ENCODE measurements around the gene B3GALT4. TPM values are rescaled to one million over a fixed set of nuclear protein-coding genes. Genes with fewer than 3 reads are reported as not detected.

Gene B3GALT4
- polyA plus RNA-seq, 3 donors: 5.2 to 5.9 (median 5.3) TPM

DNA sequence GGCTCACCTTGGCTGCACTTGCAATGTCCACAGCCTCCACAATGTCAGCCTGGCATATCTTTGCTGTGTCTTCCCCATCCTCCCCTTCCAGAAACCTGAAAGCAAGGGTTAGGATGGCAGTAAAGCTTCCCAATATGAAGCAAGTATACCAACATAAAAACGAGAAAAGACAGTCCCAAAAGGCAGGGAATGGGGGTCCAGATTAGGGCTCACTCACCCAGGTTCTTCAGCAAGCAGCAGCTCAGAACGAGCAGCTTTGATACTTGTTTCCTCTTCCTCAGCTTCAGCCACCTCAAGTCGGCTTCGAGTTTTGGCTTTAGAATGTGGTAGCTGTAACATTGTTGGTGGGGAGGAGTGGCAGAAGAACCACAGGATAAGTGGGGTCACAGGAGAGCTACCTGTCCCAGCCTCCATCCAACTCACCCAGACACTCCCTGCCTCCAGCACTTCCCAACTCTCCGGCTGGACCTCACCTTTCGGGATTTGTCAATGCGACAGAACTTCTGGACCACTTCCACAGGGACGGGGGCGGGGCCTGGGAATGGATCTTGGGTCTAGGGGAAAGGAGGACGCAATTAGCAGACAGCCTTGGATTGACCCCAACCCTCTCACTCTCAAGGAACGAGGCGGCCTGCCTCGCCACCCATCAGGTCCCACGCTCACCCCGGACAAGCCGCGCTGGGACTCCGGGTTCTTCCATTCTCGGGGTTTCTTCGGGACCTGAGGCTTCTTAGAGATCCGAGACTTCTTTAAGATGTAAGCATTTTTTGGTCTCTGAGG is 11.4 kb downstream of the B3GALT4 start:
- DNase-seq: no peak

DNA sequence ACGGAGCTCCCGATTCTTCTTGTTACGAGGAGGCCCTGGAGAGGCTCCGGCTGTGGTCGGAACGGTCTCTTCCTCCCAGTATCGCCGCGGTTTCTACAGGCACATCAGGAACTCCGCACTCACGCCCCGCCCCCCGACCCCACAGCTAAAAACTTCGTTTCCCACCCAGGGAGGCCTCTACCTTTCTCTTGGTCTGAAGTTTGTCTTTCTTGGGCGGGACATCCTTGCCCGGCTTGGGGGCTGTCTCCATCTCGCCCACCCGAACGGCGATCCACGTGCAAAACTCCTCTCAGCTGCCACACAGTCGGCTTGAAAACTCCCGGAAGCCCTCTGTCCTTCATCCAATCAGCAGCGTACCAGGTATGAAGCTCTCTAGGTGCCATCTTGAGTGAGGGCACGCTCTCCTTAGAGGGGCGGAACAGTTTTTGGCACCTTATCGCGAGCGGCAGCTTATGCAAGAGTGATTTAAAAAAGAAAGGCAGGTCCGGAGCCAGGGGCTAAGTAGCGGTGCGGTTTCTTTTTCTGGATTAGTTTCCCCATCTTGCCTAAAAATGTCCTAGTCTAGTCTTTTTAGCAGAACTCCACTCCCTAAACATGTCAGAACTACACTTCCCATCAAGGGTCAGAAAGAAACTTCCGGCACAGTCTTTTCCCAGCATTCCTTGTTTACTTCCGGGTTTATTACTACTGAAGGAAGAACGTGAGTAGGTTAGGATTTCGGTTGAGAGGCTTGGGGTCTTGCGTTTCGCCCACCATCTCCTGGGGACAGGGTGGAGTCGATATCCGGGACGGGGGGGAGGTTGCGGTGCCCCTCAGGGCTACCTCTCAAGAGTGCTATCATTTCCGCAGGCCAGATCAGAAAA is 12.2 kb downstream of the B3GALT4 start, which contains the start of the genes PFDN6 and WDR46:
Gene PFDN6 (plus strand): TSS at position 681 of the 863 bp plus-strand sequence. CDS start 256 bp downstream, outside the sequence.
Gene WDR46 (minus strand): TSS at position 319 of the 863 bp plus-strand sequence. CDS start 69 bp downstream, at position 250.
- peak; percentile 94 for DNase-seq

DNA sequence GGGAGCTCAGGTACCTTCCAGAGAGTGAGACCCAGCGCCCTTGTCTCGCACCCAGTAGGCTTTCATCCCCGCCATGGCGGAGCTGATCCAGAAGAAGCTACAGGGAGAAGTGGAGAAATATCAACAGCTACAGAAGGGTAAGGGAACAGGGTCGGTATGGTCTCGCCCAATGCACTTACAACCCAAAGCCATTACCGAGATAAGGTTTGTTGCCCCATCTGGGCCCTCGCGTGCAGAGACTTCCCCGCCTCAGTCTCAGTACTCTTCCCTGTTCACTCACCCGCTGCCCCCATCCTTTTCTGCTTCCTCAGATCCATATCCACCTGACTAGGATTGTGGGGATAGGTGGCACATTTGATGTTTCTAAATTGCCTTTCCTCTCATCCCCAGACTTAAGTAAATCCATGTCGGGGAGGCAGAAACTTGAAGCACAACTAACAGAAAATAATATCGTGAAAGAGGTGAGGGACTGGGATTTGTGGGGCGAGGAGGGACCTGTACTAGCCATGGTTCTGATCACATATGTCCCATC is 12.9 kb downstream of the B3GALT4 start:
- DNase-seq: no peak

DNA sequence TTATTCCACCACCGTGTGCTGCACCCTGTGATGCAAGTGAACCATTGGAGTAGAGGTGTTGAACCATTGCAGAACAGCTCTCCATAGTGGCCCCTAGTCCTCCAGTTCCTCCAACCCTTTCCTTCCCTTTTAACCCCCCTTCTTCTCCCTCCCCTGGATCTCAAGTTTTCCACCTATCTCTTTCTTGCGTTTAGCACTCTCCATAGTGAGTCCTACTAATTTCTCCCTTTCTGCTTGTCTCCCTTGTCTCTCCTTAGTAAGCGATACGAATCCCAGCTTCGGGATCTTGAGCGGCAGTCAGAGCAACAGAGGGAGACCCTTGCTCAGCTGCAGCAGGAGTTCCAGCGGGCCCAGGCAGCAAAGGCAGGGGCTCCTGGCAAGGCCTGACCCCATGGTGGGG is 13.5 kb downstream of the B3GALT4 start:
- DNase-seq: no peak

DNA sequence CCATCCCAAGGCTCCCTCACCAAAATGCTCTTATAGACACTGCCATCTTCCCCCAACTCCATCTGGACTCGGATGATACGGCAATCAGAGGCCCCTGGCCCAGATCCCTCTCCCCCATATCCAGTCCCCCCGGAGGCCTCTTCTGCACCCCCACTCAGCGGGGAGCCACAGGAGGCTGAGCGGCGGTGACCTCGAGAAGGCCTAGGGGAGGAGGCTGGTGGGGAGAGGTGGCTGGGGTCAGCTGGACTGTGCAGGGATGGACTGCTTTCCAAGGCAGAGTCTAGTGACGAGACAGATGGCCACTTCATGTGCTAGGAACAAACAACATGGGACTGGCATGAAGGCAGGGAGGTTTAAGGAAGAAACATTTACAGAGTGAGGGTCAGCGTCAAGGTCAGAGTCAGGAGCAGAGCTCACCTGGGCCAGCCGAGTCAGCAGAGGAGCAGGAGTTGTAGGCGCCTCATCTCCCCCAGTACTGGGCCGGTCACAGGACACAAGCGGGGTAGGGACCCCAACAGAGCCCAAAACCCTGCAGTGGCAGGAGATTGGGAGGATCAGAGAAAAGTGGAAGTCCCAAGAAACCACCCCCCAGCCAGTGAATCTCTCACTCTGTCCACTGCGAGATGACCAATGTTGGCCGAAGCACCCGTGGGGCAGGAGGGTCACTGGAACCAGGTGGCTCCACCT is 16.2 kb downstream of the B3GALT4 start:
- no peak for DNase-seq

DNA sequence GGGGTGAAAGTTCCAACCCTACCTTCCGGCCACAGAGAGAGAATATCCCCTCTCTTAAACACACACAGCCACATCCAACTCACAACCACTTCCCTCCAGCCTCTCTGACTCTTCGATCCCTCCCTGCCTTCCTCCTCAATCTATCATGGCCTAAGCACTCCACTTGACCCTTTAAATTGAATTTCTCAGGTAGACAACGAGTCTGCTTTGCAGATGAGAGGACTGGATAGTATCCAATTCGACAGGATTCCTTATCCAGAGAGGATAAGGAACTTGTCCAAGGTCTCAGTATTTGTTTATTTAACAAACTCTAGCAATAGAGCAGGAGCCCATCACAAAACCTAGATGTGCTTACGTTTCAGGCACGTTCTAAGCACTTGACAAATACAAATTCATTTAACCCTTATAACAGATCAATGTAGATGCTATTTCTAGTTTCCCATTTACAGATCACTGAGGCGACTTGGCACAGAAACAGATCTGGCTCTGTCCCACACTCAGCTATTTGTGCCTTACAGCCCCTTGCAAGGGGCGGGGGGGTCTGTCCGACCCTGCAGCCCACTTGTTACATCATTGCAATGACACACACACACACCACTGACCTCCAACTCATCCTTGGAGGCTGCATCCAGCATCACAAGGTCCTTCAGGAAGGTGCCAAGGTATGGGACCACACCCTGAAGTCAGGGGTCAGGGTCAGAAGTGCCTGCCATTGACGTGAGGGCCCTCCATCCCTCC is 17.3 kb downstream of the B3GALT4 start:
- DNase-seq: no peak

DNA sequence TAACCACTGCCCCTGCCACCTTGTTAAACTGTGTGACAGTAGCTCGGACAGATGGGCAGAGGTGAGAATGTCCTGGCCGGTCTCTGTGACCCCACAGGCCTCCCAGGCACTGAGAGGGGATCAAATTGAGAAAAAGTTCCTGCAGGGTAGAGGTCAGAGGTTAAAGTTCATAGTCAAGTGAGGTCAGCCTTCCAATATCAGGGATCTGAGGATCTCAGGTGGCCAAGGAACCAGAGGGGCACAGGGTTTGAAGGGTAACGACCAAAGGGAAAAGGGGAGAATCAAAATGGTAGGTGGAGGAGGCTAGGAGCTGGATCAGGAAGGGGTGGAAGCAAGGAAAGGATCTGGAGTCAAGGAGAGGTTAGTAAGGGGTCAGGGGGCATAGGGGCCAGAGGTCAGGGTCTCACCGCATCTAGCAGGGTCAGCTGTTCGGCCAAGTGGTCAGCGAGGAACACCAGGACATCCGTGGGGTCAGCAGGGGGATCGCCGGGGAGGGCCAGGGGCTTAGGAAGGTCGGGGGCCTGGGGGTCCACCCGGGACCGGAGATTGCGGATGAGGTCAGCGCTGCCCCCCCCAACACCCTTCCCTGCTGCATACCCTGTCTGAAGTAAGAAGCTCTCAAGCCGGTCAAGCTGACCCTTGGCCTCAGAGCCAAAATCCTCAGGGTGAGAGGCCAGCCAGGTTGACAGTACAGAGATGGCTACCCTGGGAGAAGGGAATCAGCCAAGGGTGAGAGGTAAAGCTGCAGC is 18.9 kb downstream of the B3GALT4 start:
- DNase-seq: no peak

DNA sequence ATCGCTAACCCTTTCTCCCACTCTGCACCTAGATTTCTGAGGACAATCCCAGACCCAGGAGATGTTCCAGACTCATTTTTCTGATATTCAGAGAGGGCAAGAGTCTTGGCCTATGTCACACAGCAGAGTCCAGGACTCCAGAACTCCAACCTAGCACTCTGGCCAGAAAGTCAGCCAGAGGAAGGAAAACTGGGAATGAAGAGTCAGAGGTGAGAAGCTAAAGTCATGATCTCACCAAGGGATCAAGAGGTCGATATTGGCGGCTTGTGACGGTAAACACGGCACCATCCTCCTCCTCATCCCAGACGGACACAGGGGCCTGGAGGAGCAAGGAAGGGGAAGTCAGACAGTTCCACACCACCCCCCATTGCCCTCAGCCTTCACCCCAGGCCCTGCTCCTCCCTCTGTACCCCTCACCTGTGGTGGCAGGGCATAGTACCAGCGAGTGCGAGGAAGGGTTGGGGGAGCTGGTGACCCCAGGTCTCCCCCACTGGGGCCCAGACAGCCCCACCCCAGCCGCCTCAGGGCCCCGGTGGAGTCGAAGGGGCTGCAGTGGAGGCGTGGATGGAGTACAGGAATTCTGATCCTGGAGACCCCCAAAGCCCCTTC is 20.0 kb downstream of the B3GALT4 start:
- DNase-seq: no peak

DNA sequence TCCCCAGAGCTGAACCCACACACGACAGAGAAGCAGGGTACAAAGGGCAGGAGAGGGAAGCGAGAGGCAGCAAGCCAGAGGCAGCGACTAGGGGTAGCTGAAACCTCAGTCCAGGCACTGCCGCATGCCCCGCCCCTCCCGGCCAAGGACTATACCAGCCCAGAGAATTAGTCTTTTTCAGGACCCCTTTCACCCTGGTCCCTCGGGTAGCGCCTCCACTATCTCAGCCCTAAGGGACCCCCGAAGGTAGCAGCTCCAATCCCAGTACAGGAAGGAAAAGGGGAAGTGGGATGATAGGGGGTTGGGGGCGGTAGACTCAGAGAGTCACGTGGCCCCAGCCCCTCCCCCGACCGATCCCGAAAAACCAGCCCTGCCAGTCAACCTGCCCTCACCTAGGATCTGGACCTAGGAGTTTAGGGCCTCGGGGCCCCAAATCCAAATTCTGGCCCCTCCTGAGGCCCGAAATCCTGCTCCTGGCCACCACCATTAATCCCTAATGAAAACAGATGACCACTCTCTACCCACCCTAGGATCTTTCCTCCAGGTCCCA is 20.6 kb downstream of the B3GALT4 start:
- peak; percentile 38 for DNase-seq

DNA sequence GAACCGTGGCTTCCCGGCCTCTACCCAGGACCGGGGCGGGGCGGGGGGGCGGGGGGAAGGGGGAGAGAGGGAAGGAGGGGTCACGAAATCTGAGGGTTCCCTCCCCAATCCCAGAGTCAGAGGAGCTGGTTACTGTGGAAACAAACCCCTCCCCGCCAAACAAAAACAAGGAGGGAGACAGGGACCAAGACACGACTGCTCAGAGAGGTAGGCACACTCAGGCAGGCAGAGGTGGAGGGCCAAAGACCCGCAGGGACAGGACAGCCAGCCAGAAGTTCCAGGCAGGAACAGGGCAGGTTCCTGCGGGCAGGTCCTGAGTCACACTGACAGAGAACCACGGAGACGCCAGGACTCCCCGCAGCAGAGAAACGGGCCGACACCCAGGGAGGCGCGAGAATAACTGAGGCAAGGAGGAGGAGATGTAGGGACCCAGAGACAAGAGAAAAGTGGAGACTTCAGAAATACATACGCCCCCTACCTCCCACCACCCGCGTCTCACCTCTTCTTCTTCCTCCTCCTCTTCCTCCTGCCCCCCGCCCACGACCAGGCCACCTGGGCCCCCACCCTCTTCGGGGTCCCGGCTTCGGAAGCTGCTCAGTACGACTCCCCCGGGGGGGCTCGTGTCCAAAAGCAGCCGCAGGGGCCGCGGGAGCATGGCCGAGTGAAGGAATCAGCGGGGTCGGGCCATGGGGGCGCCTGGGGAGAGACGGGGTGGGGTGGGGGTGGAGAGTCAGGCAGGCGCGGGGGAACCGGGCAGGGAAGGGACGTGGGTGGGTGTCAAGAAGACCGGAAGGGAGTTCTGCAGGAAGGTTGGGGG is 21.2 kb downstream of the B3GALT4 start:
- DNase-seq: peak; percentile 77

DNA sequence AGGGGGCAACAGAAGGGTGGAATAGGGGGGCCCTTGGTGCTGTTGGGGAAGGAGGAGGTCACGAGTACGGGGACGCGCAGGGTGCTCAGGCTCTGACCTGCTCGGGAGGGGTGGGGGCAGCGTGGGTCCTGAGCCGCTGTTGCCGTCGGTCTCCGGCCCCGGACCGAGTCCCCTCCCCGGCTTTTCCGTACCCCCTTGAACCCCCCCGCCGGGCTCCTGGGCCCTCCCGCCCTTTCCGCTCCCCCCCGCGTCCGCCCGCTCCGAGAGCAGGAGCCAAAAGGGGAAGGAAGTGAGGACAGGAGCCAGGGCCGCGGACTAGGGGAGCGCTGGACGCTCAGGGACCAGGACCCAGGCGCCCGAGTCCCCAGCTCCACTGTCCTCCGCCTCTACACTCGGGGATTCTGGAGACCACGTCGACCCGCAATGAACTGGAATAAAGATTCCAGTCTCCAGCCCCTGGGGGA is 21.9 kb downstream of the B3GALT4 start, which contains the start of gene RGL2:
Gene RGL2 (minus strand): TSS at position 170 of the 464 bp plus-strand sequence. CDS start 332 bp downstream, outside the sequence.
- DNase-seq: peak; percentile 69

DNA sequence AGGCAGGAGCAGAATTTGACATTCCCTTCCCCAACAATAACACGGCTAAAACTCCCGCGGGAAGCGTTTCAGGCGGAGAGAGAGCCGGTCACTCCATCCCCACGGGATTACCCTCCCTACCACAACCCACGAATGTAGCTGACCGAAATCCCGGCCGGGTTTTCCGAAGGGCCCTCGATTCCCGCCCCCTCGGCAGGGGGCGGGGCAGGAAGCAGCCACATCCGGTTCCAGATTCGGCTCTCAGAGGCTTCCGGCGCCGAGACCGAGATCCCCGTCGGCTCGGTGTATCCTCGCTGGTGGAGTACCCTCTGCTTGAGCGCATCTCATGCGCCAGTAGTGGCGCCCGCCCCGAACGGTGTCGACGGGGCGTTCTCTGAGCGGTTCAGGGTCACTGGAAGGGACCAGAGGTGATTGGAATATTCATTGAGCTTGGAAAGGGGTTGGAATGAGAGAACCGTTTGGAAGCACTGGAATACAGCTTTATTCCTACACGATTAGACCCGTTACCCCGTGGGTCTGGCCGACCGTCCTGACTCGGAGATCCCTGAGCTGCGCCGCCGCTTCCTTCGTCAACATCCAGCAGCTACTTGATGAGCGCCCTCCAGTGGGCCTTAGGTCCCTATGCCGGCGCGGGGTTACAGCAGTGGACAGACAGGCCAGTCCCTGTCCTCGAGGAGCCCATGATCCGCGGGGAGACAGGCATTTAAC is 22.5 kb downstream of the B3GALT4 start:
- DNase-seq: peak; percentile 93

DNA sequence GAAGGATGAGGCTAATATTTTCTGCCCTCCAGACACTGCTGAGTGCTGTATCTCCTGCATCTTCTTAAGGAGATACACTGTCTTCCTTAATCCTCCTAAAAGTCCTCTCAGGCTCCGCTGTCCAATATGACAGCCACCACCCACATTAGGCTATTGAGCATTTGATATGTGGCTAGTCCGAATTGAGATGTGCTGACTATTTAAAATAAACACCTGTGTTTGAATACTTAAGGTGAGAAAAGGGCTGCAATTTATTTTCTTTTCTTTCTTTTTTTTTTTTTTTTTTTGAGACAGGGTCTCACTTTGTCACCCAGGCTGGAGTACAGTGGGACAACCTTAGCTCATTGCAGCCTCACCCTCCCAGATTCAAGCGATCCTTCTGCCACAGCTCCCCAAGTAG is 25.0 kb downstream of the B3GALT4 start:
- DNase-seq: no peak

DNA sequence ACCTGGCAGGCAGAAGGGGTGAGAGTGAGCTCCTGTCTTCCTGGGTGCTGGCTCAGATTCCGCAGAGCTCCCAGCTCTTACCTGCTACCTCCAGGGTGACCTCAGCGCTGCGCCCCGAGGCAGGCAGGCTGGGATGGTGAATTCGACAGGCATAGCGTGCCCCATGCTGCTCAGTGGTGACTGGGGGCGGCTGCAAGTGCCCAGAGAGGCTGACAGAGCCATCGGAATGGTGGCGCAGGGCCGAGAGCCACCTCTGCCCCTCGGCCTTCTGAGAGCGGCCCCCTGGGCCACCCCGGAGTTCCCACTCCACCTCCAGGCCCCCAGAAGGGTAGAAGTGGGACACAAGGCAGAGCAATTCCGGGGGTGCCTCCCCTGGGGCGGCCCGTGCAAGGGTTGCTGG is 27.3 kb downstream of the B3GALT4 start:
- DNase-seq: no peak

DNA sequence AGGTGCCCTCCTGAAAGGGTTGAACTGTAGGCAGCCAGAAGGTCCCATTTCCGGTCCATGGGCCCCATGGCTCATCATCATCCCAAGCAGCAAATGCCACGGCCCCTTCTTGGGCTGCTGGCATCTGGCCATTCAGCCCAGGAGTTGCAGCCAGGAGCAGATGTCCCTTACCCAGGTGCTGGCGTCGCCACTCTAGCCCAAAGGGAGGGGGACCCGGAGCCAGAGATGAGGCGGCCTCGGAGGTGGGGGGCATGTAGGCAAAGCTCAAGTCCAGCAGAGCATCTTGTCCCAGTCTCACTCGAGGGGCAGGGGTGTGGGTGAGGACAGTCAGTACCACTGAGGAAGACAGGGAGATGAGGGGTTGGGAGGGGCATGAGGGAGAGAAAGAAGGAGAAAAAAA is 28.1 kb downstream of the B3GALT4 start:
- DNase-seq: no peak

DNA sequence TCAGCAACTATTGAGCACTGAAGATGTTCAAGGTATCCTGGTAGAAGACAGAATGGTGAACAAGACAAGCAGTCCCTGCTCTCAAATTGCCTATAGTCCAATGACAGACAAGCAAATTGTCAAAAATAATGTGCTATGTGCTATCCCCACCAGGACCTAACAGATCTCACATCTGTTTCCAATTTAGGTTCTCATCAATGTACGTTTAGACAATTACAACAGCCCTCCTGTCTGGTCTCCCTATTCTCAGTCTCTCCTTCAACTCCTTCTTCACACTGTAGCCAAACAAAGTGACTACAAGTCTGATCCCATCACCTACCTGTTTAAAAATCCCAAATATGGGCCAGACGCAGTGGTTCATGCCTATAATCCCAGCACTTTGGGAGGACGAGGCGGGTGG is 29.4 kb downstream of the B3GALT4 start:
- DNase-seq: no peak

DNA sequence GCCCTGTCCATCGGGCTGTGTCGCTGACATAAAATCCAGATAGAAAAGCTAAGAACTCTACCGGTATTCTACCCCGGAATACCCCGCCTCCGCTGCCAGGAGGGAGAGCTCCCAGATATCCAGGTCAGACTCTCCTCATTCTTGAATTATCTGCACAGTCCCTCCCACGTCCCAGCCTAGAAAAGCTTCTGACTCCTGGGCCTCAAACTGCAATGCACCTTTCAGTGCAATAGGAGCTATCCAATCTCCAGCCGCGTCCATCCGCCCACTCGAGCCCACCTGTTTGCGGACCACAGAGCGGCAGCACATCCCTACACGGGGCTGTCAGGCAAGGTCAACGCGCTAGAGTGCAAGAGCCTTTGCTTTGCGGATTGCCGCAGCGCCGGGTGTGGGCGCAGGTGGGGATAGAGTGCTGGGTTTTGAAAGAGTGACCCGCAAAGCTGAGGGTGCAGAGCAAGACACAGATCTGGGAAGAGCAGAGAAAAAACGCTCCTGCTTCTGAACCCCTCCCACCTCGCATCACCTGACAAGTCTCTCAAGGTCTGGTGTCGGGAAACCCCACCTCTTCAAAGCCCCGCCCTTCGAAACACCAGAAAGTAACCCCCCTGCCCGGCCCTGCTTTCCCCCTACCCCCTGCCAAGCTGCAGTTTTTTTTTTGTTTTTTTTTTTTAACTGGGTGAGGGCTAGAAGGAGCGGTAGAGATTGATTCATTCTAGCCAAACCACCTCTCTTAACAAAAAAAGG is 35.6 kb downstream of the B3GALT4 start:
- peak; percentile 57 for DNase-seq

Data from renal pelvis (tissue), 4 donors.